VCaP (cell line): ENCODE measurements around the gene FGF12.

Source experiments
- H3K27ac ChIP-seq: fragments of 450-650 bp; 2 replicates; pipeline ENCODE4 v1.5.1; 2017
- TF ChIP-seq, protein P1 (sequence below): fragments of 450-650 bp; conservative IDR thresholded peaks from 2 replicates; pipeline ENCODE4 v1.5.1; 2017; ENCODE audit warnings: mild to moderate bottlenecking, moderate library complexity

Gene FGF12

DNA sequence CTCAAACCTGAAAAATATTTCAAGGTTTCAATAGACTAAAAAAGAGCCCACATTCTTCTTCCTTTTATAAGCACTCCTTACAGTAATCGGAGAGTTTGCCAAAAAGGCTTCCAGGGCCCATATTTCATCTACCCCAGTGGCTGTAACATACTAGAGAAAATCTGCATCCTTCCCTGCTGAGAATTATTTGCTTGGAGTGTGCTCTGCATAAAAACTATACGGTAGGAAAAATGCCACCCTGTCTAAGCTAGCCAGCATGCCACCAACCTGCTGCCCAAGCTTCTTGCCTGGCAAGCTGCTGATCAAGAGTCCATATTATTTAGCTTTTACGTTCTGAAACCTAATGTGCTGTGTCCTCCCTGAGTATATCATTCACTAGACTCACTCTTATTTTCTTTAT is 107.1 kb downstream of the FGF12 start:
- TF ChIP-seq, protein P1, sequence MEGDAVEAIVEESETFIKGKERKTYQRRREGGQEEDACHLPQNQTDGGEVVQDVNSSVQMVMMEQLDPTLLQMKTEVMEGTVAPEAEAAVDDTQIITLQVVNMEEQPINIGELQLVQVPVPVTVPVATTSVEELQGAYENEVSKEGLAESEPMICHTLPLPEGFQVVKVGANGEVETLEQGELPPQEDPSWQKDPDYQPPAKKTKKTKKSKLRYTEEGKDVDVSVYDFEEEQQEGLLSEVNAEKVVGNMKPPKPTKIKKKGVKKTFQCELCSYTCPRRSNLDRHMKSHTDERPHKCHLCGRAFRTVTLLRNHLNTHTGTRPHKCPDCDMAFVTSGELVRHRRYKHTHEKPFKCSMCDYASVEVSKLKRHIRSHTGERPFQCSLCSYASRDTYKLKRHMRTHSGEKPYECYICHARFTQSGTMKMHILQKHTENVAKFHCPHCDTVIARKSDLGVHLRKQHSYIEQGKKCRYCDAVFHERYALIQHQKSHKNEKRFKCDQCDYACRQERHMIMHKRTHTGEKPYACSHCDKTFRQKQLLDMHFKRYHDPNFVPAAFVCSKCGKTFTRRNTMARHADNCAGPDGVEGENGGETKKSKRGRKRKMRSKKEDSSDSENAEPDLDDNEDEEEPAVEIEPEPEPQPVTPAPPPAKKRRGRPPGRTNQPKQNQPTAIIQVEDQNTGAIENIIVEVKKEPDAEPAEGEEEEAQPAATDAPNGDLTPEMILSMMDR: no peak
- no peak overlapping the region for H3K27ac ChIP-seq

DNA sequence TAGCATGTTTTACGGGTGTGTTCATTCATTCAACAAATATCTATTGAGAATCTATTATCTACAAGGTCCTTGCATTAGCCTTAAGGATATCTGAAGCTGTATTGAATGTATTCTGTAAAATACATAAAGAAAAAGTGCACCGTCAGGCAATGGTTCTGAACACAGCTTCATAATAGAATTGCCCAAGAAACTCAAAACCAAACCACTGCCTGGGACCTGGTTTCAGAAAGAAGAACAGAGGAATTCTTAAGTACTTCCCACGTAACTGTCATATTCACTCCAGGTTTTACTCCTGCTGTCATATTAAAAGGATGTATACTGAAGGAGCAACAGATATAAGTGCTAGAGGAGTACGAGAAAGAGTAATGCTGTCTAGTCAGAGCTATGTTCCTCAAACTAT is 115.9 kb downstream of the FGF12 start:
- no peak overlapping the region for H3K27ac ChIP-seq
- TF ChIP-seq, protein P1: no peak

DNA sequence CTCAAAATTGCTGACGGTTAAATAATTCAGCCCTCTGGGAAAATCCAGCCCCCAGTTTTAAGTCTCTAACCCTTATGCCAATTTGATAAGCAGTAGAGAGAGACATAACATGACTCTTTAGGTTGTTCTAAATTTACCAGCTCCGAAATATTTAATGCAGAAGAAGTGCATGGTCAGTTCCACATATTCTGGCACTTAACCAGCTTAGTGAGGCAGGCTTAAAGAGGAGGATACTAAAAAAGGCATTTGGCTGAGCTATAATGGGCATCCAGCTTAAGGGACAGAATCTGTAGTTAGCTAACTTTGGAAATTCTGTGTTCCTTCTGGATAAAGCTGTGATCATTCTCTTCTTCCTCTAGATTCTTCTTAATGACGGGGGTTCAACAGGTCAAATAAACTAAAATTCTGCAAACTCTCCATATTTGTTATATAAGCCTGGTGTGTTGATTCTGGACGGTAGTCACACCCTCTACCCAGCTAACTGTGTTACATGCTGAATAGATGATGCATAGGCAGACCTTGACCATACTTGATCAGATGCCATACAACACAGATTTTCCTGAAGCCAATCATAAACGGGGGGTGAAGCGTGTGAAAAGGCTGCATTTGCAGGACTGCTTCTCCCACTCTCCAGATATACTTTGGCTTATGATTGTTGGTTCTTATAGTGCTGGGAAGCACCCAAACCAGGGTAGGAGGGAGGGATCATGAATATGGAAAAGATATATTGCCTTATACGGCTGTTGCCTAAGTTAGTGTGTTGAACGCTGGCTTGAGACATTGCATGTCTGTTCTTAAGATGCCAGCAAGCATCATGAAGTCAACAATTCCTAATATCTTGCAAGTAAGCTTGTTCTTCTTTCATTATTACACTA is 118.4 kb downstream of the FGF12 start:
- TF ChIP-seq, protein P1: no peak
- no peak overlapping the region for H3K27ac ChIP-seq

DNA sequence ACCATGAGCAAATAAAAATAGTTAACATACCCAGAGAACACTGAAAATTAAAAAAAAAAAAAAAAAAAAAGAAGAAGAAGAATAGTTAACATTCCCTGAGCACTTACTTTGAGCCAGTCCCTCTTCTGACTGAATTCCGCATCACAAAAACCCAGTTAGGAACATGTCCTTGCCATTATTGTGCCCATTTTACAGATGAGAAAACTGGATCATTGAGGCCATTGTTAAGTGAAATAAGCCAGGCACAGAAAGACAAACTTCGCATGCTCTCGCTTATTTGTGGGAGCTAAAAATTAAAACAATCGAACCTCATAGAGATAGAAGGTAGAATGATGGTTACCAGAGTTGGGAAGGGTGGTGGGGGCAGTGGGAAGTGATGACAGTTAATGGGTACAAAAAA is 119.5 kb downstream of the FGF12 start:
- TF ChIP-seq, protein P1: no peak

DNA sequence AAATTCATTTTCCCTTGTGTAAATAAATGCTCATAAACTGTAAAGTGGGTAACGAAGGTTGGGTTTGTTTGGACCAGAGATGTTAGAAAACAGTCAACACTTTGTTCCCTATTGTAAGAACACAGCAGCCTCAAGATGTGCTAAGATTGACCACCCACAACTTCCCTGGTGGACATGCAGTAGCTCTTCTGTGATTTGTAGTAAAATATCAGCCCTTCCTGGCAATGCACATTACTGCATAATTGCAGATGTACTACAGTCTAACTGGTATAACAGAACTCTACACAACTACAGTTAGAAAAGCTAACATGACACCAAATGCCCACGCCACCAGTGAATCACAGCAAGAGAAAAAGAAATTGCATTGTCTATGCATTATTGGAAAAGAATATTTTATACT is 129.4 kb downstream of the FGF12 start:
- peak overlapping the region; percentile 88 for H3K27ac ChIP-seq
- TF ChIP-seq, protein P1: no peak

More for the DNA sequence above, 119.5 kb downstream of the FGF12 start:
- H3K27ac ChIP-seq: no peak overlapping the region

DNA sequence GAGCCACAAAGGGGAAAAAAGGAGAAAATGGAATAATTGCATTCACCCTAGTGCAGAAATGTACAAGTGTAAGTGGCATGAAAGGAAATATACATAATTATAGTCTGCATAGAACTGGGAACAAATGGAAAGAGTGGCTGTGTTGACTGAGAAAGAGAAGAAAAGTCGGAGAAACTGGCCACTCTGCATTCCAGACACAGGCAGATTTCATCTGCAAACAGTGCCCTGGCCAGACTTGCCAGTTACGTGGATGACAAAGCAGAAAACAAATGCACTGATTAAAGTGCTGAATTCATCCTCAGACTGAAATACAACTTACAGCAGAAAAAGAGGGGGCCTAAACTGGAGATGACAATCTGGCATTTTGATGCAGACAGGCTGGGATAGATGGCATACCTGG is 129.8 kb downstream of the FGF12 start:
- TF ChIP-seq, protein P1: no peak
- H3K27ac ChIP-seq: peak overlapping the region; percentile 88

DNA sequence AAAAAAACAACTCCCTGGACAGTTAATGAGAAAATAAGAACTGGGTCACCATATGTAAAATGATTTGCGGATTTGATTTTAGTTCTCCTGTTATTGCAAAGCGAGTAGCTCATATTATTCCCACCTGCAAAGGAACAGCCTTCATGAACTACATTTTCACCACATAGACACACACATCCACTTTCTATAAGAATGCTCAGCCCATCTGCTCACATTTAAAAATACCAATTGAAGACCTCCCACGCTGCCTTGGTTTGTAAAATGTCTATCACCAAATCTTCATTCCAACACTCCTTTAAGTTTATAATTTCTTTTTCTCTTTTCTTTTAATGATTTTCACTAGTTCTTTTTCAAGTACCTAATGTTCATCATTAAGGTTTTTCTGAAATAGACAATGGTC is 148.6 kb downstream of the FGF12 start:
- TF ChIP-seq, protein P1: no peak
- no peak overlapping the region for H3K27ac ChIP-seq
